OCI-LY1 (cell line): Measurements from ENCODE around the gene SDCCAG8.

ENCODE experiments used
- CTCF ChIP-seq: fragments of 200-600 bp; sonication (generic), shearing (Covaris generic); IDR thresholded peaks from 2 replicates; pipeline ENCODE4 v1.5.1; 2017; ENCODE audit warnings: mild to moderate bottlenecking, antibody characterized with exemption, low read length, moderate library complexity, mixed read lengths
- EZH2 ChIP-seq: fragments of 200-600 bp; sonication (generic), shearing (Covaris generic); IDR thresholded peaks from 2 replicates; pipeline ENCODE4 v1.8.0; 2017; ENCODE audit warnings: borderline replicate concordance, mixed run types, mild to moderate bottlenecking, antibody characterized with exemption, low read length, moderate library complexity, mixed read lengths

GRCh38 chr1:243391355-243391754, 135.5 kb downstream of the SDCCAG8 start:
- TF ChIP-seq CTCF (no peak), EZH2 (no peak)
